HL-60 (cell line): ENCODE data around the gene ATMIN.

ENCODE experiments used
- GABPA ChIP-seq: IDR thresholded peaks from 2 replicates; pipeline ENCODE4 v1.6.1; 2012; ENCODE audit warnings: low read depth
- POLR2AphosphoS5 ChIP-seq: IDR thresholded peaks from 2 replicates; pipeline ENCODE4 v1.6.1; 2012; ENCODE audit warnings: low read depth
- SPI1 ChIP-seq: IDR thresholded peaks from 2 replicates; pipeline ENCODE4 v1.6.1; 2012; ENCODE audit warnings: low read depth, mild to moderate bottlenecking, borderline replicate concordance
- TF ChIP-seq, protein P1 (sequence below): IDR thresholded peaks from one replicate; pipeline ENCODE4 v1.5.1; 2011; ENCODE audit warnings: low read length, control low read depth, inconsistent platforms; ENCODE audit not compliant: insufficient read depth
- TF ChIP-seq, protein P2 (sequence below): IDR thresholded peaks from 2 replicates; pipeline ENCODE4 v1.6.1; 2012; ENCODE audit warnings: low read depth; ENCODE audit not compliant: insufficient replicate concordance

GRCh38 chr16:81000873-81001272 lies 34.8 kb upstream of the ATMIN start:
- TF ChIP-seq, protein P1, sequence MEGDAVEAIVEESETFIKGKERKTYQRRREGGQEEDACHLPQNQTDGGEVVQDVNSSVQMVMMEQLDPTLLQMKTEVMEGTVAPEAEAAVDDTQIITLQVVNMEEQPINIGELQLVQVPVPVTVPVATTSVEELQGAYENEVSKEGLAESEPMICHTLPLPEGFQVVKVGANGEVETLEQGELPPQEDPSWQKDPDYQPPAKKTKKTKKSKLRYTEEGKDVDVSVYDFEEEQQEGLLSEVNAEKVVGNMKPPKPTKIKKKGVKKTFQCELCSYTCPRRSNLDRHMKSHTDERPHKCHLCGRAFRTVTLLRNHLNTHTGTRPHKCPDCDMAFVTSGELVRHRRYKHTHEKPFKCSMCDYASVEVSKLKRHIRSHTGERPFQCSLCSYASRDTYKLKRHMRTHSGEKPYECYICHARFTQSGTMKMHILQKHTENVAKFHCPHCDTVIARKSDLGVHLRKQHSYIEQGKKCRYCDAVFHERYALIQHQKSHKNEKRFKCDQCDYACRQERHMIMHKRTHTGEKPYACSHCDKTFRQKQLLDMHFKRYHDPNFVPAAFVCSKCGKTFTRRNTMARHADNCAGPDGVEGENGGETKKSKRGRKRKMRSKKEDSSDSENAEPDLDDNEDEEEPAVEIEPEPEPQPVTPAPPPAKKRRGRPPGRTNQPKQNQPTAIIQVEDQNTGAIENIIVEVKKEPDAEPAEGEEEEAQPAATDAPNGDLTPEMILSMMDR: no peak
- no peak for TF ChIP-seq POLR2AphosphoS5
- no peak for TF ChIP-seq GABPA
- TF ChIP-seq SPI1: no peak
- TF ChIP-seq, protein P2, sequence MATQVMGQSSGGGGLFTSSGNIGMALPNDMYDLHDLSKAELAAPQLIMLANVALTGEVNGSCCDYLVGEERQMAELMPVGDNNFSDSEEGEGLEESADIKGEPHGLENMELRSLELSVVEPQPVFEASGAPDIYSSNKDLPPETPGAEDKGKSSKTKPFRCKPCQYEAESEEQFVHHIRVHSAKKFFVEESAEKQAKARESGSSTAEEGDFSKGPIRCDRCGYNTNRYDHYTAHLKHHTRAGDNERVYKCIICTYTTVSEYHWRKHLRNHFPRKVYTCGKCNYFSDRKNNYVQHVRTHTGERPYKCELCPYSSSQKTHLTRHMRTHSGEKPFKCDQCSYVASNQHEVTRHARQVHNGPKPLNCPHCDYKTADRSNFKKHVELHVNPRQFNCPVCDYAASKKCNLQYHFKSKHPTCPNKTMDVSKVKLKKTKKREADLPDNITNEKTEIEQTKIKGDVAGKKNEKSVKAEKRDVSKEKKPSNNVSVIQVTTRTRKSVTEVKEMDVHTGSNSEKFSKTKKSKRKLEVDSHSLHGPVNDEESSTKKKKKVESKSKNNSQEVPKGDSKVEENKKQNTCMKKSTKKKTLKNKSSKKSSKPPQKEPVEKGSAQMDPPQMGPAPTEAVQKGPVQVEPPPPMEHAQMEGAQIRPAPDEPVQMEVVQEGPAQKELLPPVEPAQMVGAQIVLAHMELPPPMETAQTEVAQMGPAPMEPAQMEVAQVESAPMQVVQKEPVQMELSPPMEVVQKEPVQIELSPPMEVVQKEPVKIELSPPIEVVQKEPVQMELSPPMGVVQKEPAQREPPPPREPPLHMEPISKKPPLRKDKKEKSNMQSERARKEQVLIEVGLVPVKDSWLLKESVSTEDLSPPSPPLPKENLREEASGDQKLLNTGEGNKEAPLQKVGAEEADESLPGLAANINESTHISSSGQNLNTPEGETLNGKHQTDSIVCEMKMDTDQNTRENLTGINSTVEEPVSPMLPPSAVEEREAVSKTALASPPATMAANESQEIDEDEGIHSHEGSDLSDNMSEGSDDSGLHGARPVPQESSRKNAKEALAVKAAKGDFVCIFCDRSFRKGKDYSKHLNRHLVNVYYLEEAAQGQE: no peak
